ENCODE data around the gene TCF20.

DNA sequence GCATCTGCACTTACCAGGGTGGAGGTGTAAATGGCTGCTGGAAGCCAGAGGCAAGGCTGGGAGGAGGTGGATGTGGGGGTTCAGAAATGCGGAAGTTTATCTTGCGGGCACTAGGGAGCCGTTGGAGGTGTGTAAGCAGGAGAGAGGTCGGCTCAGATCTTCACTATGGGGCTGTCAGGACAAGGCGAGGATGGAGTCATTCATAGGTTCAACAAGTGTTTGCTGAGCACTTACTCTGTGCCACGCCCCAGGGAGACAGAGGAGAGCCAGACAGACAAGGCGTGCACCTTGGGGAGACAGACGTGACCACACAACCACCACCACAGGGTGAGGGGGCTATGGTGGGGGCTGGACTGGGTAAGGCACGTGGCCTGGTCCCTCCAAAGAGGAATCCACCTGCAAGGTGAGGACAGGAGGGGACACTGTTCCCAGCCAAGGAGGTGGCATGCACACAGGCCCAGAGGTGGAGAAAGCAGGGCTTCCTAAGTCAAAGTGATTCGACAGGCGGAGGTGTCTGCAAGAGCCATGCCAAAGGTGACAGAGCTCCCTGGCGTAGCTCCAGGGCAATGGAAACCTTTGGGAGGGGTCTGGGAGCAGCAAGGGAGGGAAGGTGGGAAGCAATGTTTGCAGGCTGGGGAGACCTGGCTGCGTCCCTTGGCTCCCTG, 30.8 kb upstream of the TCF20 start:
- TF ChIP-seq SMC3 (IDR thresholded peaks at IDR 0.05; ENCODE audit: low read depth, low read length), result no peak
- no peak for TF ChIP-seq GABPA (IDR thresholded peaks at IDR 0.05; ENCODE audit: low read depth)
- TF ChIP-seq, protein P1, sequence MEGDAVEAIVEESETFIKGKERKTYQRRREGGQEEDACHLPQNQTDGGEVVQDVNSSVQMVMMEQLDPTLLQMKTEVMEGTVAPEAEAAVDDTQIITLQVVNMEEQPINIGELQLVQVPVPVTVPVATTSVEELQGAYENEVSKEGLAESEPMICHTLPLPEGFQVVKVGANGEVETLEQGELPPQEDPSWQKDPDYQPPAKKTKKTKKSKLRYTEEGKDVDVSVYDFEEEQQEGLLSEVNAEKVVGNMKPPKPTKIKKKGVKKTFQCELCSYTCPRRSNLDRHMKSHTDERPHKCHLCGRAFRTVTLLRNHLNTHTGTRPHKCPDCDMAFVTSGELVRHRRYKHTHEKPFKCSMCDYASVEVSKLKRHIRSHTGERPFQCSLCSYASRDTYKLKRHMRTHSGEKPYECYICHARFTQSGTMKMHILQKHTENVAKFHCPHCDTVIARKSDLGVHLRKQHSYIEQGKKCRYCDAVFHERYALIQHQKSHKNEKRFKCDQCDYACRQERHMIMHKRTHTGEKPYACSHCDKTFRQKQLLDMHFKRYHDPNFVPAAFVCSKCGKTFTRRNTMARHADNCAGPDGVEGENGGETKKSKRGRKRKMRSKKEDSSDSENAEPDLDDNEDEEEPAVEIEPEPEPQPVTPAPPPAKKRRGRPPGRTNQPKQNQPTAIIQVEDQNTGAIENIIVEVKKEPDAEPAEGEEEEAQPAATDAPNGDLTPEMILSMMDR (IDR thresholded peaks at IDR 0.05), result no peak
- no peak for TF ChIP-seq YY1 (IDR thresholded peaks at IDR 0.05; ENCODE audit: low read depth)
- no peak for TF ChIP-seq JUND (IDR thresholded peaks at IDR 0.05)
- TF ChIP-seq, protein P2, sequence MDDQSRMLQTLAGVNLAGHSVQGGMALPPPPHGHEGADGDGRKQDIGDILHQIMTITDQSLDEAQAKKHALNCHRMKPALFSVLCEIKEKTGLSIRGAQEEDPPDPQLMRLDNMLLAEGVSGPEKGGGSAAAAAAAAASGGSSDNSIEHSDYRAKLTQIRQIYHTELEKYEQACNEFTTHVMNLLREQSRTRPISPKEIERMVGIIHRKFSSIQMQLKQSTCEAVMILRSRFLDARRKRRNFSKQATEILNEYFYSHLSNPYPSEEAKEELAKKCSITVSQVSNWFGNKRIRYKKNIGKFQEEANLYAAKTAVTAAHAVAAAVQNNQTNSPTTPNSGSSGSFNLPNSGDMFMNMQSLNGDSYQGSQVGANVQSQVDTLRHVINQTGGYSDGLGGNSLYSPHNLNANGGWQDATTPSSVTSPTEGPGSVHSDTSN (IDR thresholded peaks at IDR 0.05), result no peak

Measured in SK-N-SH (cell line).